Measurements from ENCODE around the gene UBE2U. TPM values are rescaled to one million over a fixed set of nuclear protein-coding genes. Genes with fewer than 3 reads are reported as not detected.

Gene UBE2U, protein sequence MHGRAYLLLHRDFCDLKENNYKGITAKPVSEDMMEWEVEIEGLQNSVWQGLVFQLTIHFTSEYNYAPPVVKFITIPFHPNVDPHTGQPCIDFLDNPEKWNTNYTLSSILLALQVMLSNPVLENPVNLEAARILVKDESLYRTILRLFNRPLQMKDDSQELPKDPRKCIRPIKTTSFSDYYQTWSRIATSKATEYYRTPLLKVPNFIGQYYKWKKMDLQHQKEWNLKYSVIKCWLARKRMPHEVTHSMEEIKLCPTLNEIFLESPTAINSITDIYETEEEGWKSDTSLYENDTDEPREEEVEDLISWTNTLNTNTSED
- total RNA-seq (not detected), polyA plus RNA-seq (not detected)

DNA sequence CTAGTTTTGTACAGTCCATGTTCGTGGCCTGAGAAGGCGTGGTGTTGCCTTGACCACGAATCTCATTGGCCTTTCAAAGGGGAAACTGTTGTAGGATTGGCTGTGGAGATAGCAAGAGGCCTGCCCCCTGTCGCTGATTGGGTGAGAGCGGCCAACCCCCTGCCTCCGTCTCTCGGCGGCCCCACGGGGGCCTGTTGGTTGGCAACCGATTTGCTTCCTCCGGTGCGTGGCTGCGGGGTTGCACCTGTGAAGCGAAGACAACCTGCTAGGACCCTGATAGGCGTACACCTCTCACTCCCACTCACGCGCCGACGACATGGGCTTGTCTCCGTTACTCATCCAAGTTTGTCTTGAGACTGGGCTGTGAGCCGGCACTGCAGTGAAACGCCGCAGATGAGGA lies at the start of gene UBE2U:
TSS of gene UBE2U (plus strand) at position 204 of the 400 bp plus-strand sequence. CDS start 428 bp downstream, outside the sequence.
- Histone ChIP-seq H3K36me3 (no peaks in the 10 kb centered on the region), H3K9me3 (no peaks in the 10 kb centered on the region), H3K4me1 (no peaks in the 10 kb centered on the region), H3K27ac (no peak within 1 kb of the TSS), H3K4me3 (no peak within 1 kb of the TSS), H3K27me3 (peaks cover 0 to 4% (median 0%) of the 10 kb centered on the region in 3 donors)
- WGBS, 2 donors = 94 to 96% methylated on average over 23 of the region's 23 CpGs
- TF ChIP-seq POLR2A (IDR thresholded peaks at IDR 0.05) = no peak
- TF ChIP-seq POLR2AphosphoS5 (IDR thresholded peaks at IDR 0.05) = no peak
- TF ChIP-seq CTCF (IDR thresholded peaks at IDR 0.05) = no peak
- TF ChIP-seq EP300 (IDR thresholded peaks at IDR 0.05) = no peak
- DNase-seq = no peak
- intact Hi-C loops (cut with DNase I) = no loop called here

- no peak overlapping the region for H3K27ac ChIP-seq
- no peak for DNase-seq
- 61 to 64% methylated on average over 1 of the region's 1 CpG for WGBS, 2 donors
Measured at GRCh38 chr1:64155278-64155677, 48.1 kb upstream of the UBE2U start.

GRCh38 chr1:64161357-64161941 lies 42.0 kb upstream of the UBE2U start:
- no peaks in the 10 kb centered on the region for H3K9me3 ChIP-seq
- TF ChIP-seq POLR2AphosphoS5 (IDR thresholded peaks at IDR 0.05) = peak in 1 of 4 donors; percentile 59
- TF ChIP-seq EP300 (IDR thresholded peaks at IDR 0.05) = no peak
- no peak for TF ChIP-seq POLR2A (IDR thresholded peaks at IDR 0.05)
- intact Hi-C loops (cut with DNase I) = no loop called here
- DNase-seq = peak; percentile 71
- peaks cover 0 to 14% (median 0%) of the 10 kb centered on the region in 4 donors for H3K36me3 ChIP-seq
- WGBS, 2 donors = 15 to 55% methylated on average over 1 of the region's 1 CpG
- peaks cover 0 to 29% (median 17%) of the 10 kb centered on the region in 4 donors for H3K4me1 ChIP-seq
- H3K27me3 ChIP-seq = no peaks in the 10 kb centered on the region
- peak overlapping the region in 2 of 4 donors; percentile 47 to 53 for H3K27ac ChIP-seq
- H3K4me3 ChIP-seq = no peak overlapping the region

More at GRCh38 chr1:64155278-64155677, 48.1 kb upstream of the UBE2U start:
- H3K36me3 ChIP-seq = peaks cover 0 to 14% (median 0%) of the 10 kb centered on the region in 4 donors
- no peaks in the 10 kb centered on the region for H3K4me1 ChIP-seq
- H3K9me3 ChIP-seq = no peaks in the 10 kb centered on the region
- H3K27me3 ChIP-seq = no peaks in the 10 kb centered on the region
- no peak overlapping the region for H3K4me3 ChIP-seq
- intact Hi-C loops (cut with DNase I) = no loop called here
- no peak for TF ChIP-seq POLR2A (IDR thresholded peaks at IDR 0.05)
- TF ChIP-seq CTCF (IDR thresholded peaks at IDR 0.05) = no peak
- no peak for TF ChIP-seq POLR2AphosphoS5 (IDR thresholded peaks at IDR 0.05)
- TF ChIP-seq EP300 (IDR thresholded peaks at IDR 0.05) = no peak

GRCh38 chr1:64162151-64162550 lies 41.3 kb upstream of the UBE2U start:
- Histone ChIP-seq H3K36me3 (peaks cover 0 to 14% (median 0%) of the 10 kb centered on the region in 4 donors), H3K4me1 (peaks cover 0 to 29% (median 17%) of the 10 kb centered on the region in 4 donors), H3K27ac (peak overlapping the region in 2 of 4 donors; percentile 47 to 53), H3K4me3 (no peak overlapping the region), H3K27me3 (no peaks in the 10 kb centered on the region), H3K9me3 (no peaks in the 10 kb centered on the region)
- intact Hi-C loops (cut with DNase I) = no loop called here
- DNase-seq = no peak
- TF ChIP-seq POLR2AphosphoS5 (IDR thresholded peaks at IDR 0.05) = no peak
- TF ChIP-seq EP300 (IDR thresholded peaks at IDR 0.05) = no peak
- TF ChIP-seq CTCF (IDR thresholded peaks at IDR 0.05) = no peak
- TF ChIP-seq POLR2A (IDR thresholded peaks at IDR 0.05) = no peak
- 83 to 93% methylated on average over 6 of the region's 6 CpGs for WGBS, 2 donors

DNA sequence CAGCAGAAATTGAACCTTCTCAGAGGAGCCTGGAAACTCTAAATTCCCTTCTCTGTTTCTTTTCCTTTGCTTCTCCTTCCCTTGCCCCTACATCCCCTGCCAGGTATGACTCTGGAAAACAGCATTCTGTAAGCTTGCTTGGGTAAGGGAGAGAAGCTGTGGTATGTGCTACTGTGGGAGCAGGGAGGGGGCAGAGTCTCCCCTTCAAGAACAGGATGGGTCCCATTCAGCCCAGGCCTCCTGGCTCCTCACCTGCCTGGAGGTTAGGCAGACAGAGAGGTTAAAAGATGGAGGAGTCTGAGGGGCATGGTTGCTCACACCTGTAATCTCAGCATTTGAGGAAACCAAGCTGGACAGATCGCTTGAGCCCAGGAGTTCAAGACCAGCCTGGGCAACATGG lies 40.6 kb upstream of the UBE2U start:
- Histone ChIP-seq H3K36me3 (peaks cover 0 to 14% (median 0%) of the 10 kb centered on the region in 4 donors), H3K4me3 (no peak overlapping the region), H3K4me1 (peaks cover 0 to 29% (median 17%) of the 10 kb centered on the region in 4 donors), H3K27ac (no peak overlapping the region), H3K9me3 (no peaks in the 10 kb centered on the region), H3K27me3 (no peaks in the 10 kb centered on the region)
- 96 to 97% methylated on average over 1 of the region's 1 CpG for WGBS, 2 donors
- intact Hi-C loops (cut with DNase I) = no loop called here
- TF ChIP-seq CTCF (IDR thresholded peaks at IDR 0.05) (no peak), POLR2AphosphoS5 (IDR thresholded peaks at IDR 0.05) (no peak), POLR2A (IDR thresholded peaks at IDR 0.05) (no peak), EP300 (IDR thresholded peaks at IDR 0.05) (no peak)
- DNase-seq = no peak

Data from sigmoid colon (tissue), 7 donors.